GM18519 (cell line): ENCODE measurements around the gene NDUFB4.
"Not testable (repeated sequence)": the region's sequence is repeated elsewhere in the genome, so short reads cannot be mapped to it uniquely, and the experiment has no call there.

Experiments used
- ATAC-seq: cut with Tn5 transposase; IDR thresholded peaks from one replicate; pipeline ENCODE4 v1.9.1; 2021; ENCODE audit warnings: mild to moderate bottlenecking, moderate library complexity; ENCODE audit not compliant: unreplicated experiment, low FRiP score

Gene NDUFB4

DNA sequence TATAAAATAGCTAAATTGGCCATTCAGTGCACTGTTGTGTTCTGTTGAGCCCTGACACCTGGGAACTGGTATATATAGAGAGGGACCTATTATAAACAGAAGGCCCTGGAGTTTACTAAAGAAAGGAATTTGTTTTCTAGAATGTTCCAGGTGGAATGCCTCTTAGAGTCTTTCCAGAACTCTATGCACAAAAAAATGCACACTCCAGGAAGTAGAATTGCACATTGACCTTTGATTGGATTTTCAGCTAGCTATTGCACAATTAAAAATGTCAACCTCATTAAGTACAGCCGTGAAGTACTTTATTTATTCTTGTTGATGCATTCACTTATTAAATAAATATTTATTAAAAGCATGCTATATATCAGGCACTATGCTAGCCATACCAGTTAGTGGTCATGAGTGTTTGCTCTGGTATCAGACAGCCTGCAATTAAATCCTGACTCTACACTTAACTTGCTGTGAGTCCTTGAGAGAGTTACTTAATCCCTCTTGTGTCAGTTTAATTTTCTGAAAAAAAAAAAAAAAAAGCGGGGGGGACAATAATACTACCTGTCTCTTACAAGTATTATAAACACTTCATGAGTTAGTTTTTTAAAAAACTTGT lies 40.8 kb downstream of the NDUFB4 start:
- ATAC-seq = no peak

DNA sequence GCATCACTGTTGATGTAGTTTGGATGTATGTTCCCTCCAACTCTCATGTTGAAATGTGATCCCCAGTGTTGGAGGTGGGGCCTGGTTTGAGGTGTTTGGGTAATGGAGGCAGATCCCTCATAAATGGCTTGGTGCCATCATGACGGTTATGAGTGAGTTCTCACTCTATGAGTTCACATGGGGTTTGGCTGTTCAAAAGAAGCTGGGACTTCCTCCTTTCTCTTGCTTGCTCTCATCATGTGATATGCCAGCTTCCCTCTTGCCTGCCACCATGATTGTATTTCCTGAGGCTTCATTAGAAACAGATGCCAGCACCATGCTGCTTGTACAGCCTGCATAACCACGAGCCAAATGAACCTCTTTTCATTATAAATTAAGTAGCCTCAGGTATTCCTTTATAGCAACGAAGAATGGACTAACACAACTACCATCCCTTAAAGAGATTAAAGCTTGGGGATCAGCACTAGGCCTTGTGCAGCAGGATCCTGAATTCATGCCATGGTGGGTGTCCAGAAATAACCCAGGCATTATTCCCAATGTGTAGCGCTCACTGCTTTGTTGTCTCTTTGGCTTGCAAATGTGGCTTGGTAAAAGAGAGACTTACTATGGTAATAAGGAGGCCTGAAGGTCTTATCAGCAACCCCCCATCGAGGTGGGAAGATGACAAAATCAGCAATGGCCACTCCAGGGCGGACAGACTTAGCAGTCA lies 41.9 kb downstream of the NDUFB4 start:
- no peak for ATAC-seq

DNA sequence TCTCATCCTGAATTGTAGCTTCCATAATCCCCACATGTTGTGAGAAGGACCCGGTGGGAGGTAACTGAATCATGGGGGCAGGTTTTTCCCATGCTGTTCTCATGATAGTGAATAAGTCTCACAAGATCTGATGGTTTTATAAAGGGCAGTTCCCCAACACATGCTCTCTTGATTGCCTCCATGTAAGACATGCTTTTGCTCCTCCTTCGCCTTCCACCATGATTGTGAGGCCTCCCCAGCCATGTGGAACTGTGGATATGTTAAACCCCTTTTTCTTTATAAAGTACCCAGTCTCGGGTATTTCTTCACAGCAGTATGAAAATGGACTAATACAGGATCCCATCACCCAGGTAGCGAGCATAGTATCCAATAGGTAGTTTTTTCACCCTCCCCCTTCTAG lies 42.7 kb downstream of the NDUFB4 start:
- ATAC-seq = not testable (repeated sequence)

DNA sequence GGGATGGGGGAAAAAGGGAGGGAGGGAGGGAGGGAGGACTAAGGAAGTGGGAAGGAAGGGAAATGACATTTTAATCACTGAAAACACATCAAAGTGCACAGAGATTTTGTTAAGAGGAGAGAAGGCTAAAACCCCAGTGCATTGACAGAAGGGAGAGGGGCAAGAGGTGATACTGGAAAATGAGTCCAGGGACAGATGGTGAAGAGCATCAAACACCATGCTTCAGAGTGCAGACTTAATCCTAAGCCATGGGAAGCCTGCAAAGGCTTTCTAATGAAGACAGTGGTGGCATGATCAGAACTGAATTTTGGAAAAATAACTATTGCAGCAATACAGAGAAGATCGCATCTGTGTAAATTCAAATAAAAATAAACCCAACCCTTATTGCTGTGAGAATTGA lies 44.1 kb downstream of the NDUFB4 start:
- ATAC-seq = no peak

DNA sequence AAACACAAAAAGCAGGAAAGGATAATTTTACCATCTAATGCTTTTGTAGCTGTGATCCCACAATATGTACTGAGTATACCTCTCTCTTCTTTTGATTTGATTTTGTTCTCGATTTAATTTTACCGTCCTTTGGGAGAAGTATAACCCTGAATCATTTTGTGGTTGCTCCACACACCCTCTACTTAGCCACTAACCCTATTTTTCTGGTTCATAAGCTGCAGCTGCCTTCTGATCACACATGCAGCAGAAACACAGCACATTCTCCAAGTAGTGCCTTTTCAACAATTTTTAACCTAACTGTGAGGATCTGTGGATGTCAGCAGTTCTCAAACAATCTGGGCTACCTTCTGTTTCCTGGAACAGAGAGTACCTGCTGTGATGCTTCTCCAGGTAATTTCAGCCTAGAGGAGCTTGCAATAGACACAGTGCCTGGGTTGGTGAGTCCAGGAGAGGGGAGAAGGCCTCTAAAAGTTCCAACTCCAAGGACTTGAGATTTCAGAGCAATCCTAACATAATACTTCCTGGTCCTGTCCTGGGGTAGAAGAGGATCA lies 45.6 kb downstream of the NDUFB4 start:
- no peak for ATAC-seq

DNA sequence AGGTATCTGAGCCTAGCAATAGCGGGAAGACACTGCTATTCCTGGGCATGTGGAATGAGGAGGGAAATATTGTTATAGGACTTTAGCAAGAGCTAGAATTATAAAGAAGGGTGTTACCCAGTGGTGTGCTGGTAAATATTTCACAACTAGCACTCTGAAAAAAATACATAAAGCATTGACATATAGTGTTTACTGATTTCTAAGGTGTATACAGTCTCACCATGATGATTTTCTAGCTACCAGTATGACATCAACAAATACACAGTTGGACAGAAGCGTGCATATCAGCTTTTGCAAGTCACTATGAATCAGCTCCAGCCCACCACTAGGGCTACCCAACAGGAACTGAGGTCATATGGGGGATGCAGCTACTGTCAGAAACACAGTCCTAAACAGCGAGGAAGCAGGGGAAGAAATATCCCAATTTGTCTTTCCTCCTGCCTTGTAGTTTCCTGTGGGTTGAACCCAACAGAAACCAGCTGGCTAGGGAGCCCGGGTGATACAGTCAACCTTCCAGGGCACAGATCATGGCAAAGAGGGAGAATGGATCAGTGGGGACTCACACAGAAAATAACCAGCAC lies 46.3 kb downstream of the NDUFB4 start:
- no peak for ATAC-seq

GRCh38 chr3:120645083-120645845 lies 49.1 kb downstream of the NDUFB4 start:
- no peak for ATAC-seq

GRCh38 chr3:120646771-120647432 lies 50.8 kb downstream of the NDUFB4 start:
- ATAC-seq = no peak

GRCh38 chr3:120648290-120648689 lies 52.2 kb downstream of the NDUFB4 start:
- no peak for ATAC-seq

- no peak for ATAC-seq
These were observed 53.7 kb downstream of the NDUFB4 start for GRCh38 chr3:120649830-120650233.

DNA sequence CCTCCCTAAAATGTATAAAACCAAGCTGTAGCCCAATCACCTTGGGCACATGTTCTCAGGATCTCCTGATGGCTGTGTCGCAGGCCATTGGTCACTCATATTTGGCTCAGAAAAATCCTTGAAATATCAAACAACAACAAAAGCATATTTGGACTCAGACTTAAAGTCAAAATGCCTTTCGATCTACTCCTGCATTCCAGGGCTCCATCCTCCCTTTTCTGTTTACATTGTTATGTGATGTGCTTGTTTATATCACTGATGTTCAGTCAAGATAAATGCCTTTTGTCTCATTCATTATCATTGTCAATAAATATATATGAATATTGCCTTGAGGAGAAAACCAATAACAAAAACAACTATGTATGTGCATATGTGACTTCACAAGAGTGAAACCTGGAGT lies 54.2 kb downstream of the NDUFB4 start:
- no peak for ATAC-seq
